NCI-H82 (cell line): ENCODE results near the gene ILF2.

ENCODE experiments used
- DNase-seq: peaks from one replicate; lab custom pipeline; 2025; lab: John Stamatoyannopoulos, UW

Gene ILF2

DNA sequence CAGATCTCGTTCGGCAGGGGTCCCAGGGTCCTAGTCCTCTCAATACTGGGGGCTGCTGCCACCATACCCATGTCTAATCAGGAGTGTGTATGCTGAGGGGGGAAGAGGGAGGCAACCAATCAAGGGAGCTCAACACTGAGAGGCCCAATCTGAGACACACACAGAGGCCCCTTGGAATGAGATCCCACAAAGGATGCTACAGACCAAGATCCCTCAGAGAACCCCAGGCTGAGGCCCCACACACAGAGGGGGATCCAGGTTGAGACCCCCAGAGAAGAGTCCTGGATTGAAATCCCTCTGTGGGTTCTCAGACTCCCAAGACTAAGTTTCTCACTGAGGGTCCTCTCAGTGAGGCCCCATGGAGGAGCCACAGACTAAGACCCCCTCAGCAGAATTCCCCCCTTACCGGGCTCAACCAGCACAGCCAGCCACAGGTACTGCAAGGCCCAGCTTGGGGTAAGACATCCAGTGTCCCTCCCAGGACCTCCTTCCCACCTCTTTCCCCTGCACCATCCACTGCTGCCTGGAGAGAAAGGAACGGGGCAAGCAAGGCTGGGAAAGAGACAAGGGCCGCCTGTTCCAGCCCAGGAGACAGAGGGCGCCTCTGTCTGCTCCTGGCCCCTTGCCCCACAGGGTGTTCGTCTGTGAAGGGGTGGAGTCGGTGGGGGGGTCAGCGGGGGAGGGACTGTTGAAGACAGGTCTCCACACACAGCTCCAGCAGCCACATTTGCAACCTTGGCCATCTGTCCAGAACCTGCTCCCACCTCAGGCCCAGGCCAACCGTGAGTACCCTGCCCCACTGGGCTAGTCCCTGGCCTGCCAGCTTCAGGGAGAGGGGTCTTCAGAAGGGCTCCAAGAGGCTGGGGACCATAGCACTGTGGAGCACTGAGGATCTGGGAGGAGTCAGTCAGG is 42.8 kb downstream of the ILF2 start, which contains the start of gene S100A1:
S100A1 (plus strand) TSS at position 720 of the 912 bp plus-strand sequence. CDS start 2,088 bp downstream, outside the sequence.
- DNase-seq: peak; percentile 58

DNA sequence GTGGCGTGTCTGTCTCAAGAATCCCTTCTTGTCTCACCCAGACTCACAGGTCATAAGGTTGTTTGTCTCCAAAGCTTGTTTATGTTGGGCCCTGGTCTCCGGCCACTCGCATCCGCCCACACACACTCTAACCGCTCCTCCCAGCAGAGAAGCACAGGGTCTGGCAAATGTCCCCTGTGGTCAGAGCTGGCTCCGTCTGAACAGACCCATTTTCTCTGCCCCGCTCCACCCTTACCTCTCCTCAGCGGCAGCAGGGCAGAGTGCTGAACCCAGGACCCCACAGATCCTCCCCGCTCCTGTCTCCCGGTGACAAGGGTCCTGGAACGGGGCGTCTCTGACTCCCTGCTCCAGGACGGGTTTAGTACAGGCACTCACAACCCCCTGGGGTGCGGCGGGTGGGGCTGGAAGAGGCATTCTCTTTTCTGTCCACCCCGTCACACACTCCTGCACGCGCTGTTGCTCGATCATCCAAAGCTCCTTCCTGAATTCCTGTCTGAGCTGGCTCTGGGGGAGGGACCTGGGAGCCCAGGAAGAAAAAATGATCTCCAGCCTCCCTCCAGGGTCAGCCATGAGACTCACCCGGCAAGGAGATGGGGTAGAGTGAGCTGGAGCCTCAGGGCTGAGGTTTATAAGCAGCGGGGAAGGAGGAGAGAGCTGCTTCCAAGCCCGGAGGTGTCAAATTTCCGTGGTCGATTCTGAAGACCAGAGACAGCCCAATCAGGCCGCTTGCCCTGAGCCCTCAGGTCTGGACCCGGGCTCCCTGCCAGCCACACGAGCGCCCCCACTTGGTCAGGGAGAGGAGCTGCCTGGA is 43.7 kb downstream of the ILF2 start, which contains the start of gene S100A13:
S100A13 (minus strand) TSS at position 602 of the 811 bp plus-strand sequence. CDS start 1,033 bp downstream, outside the sequence.
- peak; percentile 95 for DNase-seq

DNA sequence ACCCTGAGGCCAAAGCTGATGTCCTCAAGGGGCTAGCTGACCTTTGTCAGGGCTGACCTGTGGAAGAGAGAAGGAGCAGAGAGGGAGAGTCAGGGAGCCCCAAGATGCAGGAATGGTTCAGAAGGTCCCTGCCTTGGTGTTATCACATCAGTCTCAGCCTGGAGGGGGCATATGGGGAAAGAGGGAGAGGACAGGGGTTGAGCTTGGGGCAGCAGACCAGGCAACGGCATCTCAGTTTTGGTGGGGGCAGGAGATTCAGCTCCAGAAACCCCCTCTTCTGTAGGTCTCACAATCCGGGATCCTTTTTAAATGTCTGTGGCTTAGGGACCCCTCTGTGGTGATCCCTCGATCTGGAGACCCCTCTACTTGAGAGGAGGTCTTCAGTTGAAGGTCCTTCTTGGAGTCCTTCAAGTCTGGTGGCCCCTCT is 44.3 kb downstream of the ILF2 start:
- DNase-seq: no peak

DNA sequence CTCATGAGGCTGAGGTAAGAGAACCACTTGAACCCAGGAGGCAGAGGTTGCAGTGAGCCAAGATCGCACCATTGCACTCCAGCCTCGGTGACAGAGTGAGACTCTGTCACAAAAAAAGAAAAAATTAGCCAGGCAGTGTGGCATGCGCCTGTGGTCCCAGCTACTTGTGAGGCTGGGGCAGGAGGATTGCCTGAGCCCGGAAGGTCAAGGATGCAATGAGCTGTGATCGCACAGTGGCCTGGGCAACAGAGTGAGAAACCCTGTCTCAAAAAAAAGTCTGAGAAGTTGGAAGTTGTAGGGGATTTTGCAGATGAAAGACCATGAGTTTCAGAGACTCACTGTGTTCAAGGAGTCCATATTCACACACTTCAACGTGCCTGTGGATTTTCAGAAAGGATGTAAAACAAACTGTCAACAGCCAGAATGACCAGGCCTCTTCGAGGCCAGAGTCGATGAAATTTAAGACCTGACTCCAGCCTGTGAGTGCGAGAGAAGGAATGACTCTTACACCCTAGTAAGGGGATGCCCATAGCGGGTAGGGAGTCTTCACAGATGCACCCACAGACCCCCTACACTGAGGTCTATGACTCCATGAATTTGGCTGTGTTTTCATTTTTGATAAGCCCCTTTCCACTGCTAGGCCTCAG is 45.7 kb downstream of the ILF2 start:
- DNase-seq: no peak

DNA sequence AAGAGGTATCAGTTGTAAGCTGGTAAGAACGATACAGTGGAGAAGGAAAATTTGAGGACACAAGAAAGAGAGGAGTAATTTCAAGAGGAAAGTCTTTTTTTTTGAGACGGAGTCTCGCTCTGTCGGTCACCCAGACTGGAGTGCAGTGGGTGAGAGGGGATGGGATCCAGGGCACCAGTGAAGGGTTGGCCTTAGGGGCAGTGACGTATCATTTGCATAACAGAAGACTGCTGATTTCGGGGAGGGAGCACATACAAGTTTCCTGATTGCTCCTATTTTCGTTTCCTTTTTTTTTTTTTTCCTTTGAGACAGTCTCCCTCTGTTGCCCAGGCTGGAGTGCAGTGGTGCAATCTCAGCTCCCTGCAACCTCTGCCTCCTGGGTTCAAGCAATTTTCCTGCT is 47.7 kb downstream of the ILF2 start:
- no peak for DNase-seq

DNA sequence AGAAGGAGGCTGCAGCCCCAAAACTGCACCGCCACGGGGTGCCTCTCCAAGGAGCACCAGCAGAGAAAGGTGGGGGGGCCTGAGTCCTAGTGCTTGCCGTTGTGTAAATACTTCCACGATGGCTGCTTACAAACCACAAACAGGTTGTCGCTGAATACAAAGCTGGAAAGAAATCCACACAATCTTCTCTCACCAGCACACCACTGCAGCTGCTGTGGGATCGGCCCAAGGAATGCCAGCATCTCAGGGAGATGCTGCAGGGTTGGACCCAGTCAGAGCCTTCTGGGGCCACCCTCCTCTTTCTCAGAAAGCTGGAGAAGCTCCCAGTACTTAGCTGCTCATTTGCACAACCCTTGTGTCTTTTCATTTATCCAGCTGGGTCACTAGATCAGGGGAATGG is 51.6 kb downstream of the ILF2 start:
- DNase-seq: no peak

DNA sequence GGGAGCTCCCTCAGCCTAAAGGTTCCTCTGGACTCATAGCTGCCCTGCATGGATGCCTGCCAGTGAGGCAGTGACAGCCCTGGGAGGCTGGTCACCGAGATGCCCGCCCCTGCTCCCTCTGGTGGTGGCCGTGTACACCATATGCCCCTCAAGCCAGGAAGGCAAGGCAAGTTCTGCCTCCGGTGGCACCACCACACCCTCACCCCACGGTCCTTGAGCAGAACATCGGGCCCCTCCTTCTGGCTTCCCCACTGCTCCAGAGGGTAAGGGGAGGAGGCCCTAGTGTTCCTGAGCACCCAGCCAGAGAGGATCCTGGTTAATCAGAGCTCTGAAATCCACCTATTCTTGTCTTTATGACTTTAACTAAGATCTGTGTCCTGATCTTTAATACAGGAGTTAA is 53.1 kb downstream of the ILF2 start:
- peak; percentile 78 for DNase-seq

DNA sequence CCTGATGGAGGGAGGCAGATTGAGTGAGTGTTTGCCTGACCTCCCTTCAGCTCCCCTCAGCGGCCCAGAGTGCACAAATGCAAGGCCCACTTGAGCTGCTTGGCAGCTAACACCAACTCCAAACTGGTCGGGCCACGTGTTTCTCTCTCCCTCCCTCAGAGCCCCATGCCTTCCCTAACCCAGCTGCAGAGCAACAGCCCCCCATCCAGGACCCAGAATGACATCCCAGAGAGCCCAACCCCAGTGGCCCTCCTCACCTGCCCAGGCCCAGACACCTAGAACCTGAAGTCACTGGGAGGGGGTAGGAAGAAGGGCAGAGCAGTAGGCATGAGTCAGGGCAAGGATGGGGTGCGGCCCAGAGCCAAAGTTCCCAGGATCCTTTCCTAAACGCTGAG is 53.9 kb downstream of the ILF2 start:
- no peak for DNase-seq

DNA sequence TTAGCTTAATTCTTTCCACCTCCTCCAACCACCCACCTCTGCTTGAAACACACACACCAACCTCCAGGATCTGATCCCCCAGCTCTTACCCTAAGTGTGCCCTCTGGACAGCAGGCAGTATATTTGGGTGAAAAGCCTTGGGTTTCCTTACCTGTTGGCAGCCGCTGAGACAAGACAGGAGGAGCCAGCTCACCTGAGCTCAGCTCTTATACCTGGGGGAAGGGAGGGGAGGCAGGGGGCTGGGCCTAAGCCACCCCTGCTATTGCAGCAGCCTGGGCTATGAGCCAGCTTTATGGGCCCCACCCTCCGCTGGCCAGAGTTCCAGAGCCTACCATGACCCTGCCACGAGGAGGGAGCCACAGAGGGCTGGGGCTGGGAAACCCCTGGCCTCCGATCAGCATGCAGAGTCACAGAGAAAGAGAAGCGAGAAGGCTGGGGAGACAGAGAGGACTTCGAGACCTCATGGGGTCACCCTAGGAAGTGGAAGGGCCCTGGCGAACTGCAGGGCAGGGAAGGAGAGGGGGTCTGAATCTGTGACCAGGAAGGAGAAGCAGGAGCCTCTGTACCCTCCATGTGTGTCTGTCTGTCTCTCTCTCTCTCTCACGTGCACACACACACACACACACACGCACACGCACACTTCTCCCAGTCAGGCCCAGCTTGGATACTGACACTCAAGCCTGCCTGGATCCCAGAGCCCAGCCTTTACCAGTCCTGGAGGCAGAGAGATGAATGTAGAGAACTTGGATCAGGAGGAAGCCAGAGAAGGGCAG is 54.5 kb downstream of the ILF2 start, which contains the start of gene S100A14:
S100A14 (minus strand) TSS at position 182 of the 773 bp plus-strand sequence. CDS start 467 bp downstream, outside the sequence.
- DNase-seq: no peak

DNA sequence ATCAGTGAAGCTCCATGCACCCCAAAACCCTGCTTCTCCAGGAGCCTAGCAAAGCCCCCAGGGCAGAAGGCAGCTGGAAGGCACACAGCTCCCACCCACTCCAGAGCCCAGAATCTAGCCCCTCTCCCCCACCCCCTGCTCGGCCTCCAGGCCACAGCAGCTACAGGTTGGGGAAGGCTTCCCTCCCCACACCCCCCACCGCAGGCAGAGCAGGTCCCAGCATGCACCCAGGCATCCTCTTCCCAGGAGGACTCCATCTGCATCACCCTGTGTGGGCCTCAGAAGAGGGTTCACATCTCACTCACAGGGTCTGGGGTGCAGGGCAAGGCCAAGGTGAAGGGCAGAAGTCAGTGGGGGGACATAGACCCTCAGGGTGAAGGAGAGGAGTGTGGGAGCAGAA is 55.4 kb downstream of the ILF2 start:
- no peak for DNase-seq

DNA sequence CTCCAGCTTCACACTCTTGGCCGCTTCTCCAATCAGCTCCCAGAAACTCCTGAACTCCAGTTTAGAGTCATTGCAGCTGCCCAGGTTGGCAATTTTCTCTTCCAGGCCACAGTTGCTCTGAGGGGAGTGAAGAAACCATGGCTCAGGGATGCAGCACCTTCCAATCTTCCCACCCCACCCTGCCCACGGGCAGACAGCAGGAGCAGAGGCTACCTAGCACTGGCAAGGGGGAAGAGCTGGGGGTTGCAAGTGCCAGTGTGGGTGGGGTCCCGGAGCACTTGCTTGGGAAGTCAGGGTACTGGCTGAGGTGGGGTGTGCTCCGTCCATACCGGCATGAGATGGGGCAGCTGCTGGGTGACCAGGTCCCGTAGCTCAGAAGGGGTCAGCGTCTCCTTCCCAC is 55.9 kb downstream of the ILF2 start:
- no peak for DNase-seq

DNA sequence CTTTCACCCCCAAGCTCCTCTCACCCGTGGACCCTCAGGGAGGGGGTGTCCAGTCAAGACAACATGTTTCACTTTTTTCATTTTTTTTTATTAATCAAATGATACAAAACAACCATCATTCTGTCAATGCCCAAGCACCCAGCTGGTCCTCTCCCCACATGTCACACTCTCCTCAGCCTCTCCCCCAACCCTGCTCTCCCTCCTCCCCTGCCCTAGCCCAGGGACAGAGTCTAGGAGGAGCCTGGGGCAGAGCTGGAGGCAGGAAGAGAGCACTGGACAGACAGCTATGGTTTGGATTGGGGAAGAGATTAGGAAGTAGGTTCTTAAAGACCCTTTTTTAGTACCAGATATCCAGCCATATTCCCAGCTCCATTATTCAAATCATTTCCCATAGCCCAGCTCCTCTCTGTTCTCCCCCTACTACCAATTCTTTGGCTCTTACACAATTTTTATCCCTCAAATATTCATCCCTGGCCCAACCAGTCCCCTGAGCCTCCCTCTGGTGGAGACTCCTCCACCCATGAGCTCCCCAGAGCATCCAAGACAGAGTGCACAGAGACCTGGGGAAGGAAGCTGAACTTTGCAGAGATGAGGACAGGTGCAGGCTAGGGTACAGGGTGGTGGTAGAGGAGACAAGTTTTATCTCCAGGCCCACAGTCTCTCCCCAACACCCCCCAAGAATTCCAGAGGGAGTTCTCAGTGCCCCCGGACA is 56.4 kb downstream of the ILF2 start:
- no peak for DNase-seq

DNA sequence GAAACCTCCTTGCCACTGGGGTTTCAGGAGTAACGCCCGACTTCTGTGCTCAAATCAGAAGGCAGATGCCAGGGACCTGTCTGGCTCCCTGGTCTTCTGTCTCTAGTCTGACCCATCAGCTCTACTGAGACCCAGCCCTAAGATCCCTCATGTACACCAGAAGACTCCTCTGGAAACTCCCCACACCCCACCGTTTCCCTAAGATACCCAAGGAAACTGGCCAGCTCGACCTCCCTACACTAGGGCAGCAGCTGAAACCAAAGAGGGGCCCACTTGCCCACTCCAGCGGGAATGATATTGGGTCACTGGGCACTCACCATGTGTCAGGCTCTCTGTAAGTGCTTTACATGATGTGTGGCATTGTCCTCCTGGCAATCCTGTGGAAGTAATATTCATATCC is 57.4 kb downstream of the ILF2 start:
- DNase-seq: no peak

DNA sequence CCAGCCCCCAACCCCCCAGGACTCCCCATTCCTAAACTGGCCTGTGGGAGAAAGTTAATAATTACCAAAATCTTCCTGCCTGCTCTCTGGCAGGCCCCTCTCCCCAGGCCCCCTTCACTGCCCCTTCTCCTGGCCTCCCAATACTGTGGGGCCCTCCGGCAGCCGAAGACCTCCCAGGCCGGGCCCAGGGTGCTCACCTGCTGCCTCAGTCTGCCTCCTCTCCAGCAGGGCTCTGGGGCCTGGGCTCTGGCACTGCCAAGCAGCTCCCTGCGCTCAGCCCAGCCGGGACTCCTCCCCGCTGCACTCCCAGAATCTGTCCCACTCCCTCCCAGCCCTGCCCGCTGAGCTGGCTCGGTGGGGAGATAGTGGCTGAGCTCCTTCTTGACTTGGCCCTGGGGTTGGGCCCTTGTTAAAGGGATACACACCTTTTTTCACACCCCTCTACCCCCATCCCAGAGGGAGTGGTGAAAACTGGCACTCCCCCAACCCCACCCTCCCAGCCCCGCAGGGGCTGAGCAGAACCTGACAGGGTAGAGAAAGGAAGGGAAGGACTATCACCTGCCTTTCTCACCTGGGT is 58.0 kb downstream of the ILF2 start, which contains the start of gene S100A16:
S100A16 (minus strand) TSS at position 383 of the 577 bp plus-strand sequence. CDS start 4,986 bp downstream, outside the sequence.
- no peak for DNase-seq

DNA sequence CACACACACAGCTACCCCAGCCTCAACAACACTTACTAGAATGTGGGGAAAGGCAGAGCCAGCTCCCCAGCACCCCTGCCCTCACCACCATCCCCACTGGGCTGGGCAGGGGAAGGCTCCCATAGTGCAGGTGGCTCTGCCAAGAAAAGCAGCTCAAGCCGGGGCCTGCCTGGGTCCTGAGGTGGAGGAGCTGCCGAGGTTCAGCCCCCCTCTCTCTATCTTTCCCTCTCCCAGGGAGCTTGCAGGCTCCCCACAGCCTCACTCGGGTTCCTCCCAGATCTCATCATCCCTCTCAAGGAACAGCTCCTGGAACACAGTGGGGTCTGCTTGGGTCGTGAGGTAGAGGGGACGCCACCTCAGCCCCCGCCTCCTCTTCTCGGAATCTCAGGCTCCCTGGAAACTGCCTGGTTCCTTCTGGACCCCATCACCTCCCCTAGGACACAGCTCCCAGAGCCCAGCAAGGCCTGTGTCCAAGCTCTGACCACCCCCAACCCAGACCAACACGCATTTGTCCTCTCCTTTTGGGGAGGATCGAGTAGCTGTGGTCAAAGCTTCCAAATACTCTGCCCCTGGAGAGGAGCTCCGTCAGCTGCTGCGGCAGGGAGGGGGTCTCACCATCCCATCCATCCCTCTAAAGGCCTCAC is 58.6 kb downstream of the ILF2 start:
- DNase-seq: no peak
